HepG2 (cell line): Measurements from ENCODE around the gene ST3GAL4.

Experiments
- EP300 ChIP-seq, 3 experiments: sonication (generic) in 1 of 3; formaldehyde crosslinking in 1 of 3; IDR thresholded peaks; 2 replicates each; pipeline versions ENCODE4 v1.5.1 to v1.6.1; 2011 to 2020; ENCODE audit warnings: low read depth in 2 of 3, low read length in 2 of 3, borderline replicate concordance in 1 of 3, improper control_type of control experiment in 1 of 3, mild to moderate bottlenecking in 1 of 3, missing genetic modification reagents in 1 of 3, moderate library complexity in 1 of 3
- GMEB1 ChIP-seq: sonication (generic); formaldehyde crosslinking; IDR thresholded peaks from 2 replicates; pipeline ENCODE4 v1.5.1; 2020; ENCODE audit warnings: missing genetic modification reagents, mild to moderate bottlenecking, borderline replicate concordance
- MAX ChIP-seq: IDR thresholded peaks from 2 replicates; pipeline ENCODE4 v1.6.1; 2012; ENCODE audit warnings: inconsistent platforms
- NFYB ChIP-seq: sonication (generic); formaldehyde crosslinking; IDR thresholded peaks from 2 replicates; pipeline ENCODE4 v1.4.0; 2020; ENCODE audit warnings: missing genetic modification reagents
- RXRA ChIP-seq: sonication (generic); formaldehyde crosslinking; IDR thresholded peaks from 2 replicates; pipeline ENCODE4 v1.5.1; 2020; ENCODE audit warnings: missing genetic modification reagents
- SMC3 ChIP-seq: IDR thresholded peaks from 2 replicates; pipeline ENCODE4 v1.6.1; 2011; ENCODE audit warnings: low read length, improper control_type of control experiment
- SRSF1 ChIP-seq: fragments of 200-400 bp; formaldehyde crosslinking; optimal IDR thresholded peaks from 2 replicates; pipeline ENCODE3; 2017; ENCODE audit warnings: mild to moderate bottlenecking, low read depth, low read length, moderate library complexity
- TBL1XR1 ChIP-seq: fragments of 150-350 bp; IDR thresholded peaks from 2 replicates; pipeline ENCODE4 v1.6.1; 2014; ENCODE audit warnings: borderline replicate concordance, low read length; ENCODE audit not compliant: partially characterized antibody
- TCF7 ChIP-seq: sonication (generic); IDR thresholded peaks from 2 replicates; pipeline ENCODE4 v1.6.1; 2016; ENCODE audit warnings: antibody characterized with exemption, low read depth
- ZBTB49 ChIP-seq: sonication (generic); formaldehyde crosslinking; IDR thresholded peaks from 2 replicates; pipeline ENCODE4 v1.4.0; 2020; ENCODE audit warnings: missing genetic modification reagents, borderline replicate concordance
- ZMYM4 ChIP-seq: sonication (generic); formaldehyde crosslinking; IDR thresholded peaks from 2 replicates; pipeline ENCODE4 v1.8.1; 2023; ENCODE audit warnings: mild to moderate bottlenecking, missing genetic modification reagents
- ZNF3 ChIP-seq: IDR thresholded peaks from 2 replicates; pipeline ENCODE4 v1.7.0; 2017; ENCODE audit warnings: inconsistent platforms
- ZNF607 ChIP-seq: sonication (generic); formaldehyde crosslinking; IDR thresholded peaks from 2 replicates; pipeline ENCODE4 v1.5.1; 2020; ENCODE audit warnings: missing genetic modification reagents, mild to moderate bottlenecking, borderline replicate concordance

GRCh38 chr11:126434950-126435335, 79.5 kb downstream of the ST3GAL4 start:
- no peak for TF ChIP-seq ZNF3 (CRISPR knock-in tag)
- no peak for TF ChIP-seq EP300 (IDR thresholded peaks at IDR 0.05; ENCODE audit: low read depth in 2 of 2, low read length in 2 of 2)
- no peak for TF ChIP-seq EP300 (CRISPR knock-in tag; IDR thresholded peaks at IDR 0.05; ENCODE audit: borderline replicate concordance)
- TF ChIP-seq NFYB, result no peak
- TF ChIP-seq GMEB1 (CRISPR knock-in tag), result no peak
- no peak for TF ChIP-seq SRSF1
- TF ChIP-seq ZBTB49 (CRISPR knock-in tag), result no peak
- TF ChIP-seq RXRA, result no peak
- no peak for TF ChIP-seq ZNF607
- TF ChIP-seq SMC3, result no peak
- no peak for TF ChIP-seq TCF7
- no peak for TF ChIP-seq MAX
- no peak for TF ChIP-seq ZMYM4 (CRISPR knock-in tag)
- no peak for TF ChIP-seq TBL1XR1
